T1000 (cell line): ENCODE data around the gene SUMO1.
"Not testable (repeated sequence)": the region's sequence is repeated elsewhere in the genome, so short reads cannot be mapped to it uniquely, and the experiment has no call there.

ENCODE experiments used
- DNase-seq: peaks from one replicate; lab custom pipeline; 2025; ENCODE audit warnings: mixed read lengths; lab: John Stamatoyannopoulos, UW

SUMO1 gene

GRCh38 chr2:202238234-202239197, at the start of gene SUMO1:
TSS of gene SUMO1 (minus strand) at chr2:202238597. CDS start at chr2:202238451, 146 bp downstream.
- DNase-seq = peak; percentile 51

- no peak for DNase-seq
Measured at GRCh38 chr2:202286595-202286994, 48.2 kb upstream of the SUMO1 start.

DNA sequence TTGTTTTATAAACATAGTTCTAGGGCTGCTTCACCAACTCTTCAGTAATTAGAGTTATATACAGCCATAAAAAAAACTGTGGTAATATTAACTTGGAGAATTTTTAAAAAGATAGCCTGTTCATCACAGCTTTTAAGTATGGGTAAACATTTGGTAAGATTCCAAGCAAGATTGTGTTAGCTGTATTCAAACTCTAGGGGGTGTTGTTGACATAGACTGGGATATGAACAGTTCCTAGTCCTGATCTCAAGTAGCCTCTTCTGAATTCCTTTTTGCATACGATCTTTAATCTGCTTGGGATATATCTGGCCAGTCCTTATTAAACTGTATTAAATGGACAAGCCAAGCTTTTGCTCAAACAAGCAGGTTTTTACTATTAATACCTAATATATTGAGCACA, 40.5 kb upstream of the SUMO1 start:
- no peak for DNase-seq

DNA sequence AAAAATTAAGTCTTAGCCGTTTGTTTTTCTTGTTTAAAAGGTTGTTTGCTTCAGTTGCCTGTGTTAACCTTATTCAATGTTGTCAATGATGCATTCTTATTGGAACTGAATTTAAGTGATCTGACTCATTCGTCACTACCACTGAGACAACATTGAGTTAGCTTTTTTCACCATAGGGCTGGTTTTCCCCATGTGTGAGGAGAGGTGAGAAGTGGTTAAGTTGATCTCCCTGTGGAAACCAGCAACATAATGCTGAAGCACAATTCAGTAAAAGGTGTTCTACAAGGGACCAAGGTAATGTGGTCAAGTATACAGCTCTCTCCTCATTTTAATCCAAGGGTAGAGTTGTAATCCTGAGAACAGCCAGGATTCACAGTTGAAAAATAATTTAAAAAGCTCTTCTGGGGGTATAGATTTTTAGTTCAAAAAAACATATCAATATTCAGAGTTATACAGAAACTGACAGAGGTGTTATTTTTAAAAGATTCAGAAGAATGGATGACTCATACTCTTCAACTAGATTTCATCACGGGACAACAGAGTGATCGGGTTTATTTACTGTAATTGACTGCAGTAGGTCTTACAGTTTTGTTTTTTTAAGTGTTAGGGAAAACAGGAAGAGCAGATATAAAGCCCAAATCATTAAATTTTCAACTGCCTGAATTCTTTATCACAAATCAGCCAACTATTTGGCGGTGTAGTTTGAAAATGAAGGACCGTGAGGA, 39.8 kb upstream of the SUMO1 start:
- DNase-seq = no peak

DNA sequence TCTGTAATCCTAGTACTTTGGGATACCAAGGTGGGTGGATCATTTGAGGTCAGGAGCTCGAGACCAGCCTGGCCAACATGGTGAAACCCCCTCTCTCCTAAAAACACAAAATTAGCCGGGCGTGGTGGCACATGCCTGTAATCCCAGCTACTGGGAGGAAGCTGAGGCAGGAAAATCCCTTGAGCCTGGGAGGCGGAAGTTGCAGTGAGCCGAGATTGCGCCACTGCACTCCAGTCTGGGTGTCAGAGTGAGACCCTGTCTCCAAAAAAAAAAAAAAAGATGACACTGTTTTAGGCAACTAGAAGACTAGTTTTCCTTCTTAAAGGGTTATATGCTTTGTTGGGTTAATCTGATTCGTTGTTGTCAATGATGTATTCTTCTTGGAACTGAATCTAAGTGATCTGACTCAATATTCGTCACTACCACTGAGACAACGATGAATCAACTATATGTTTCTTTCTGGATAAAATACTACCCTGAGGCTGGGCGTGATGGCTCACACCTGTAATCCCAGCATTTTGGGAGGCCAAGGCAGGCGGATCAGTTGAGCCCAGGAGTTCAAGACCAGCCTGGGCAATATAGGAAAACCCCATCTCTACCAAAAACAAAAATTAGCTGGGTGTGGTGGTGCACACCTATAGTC, 37.8 kb upstream of the SUMO1 start:
- not testable (repeated sequence) for DNase-seq

GRCh38 chr2:202270487-202270886, 32.1 kb upstream of the SUMO1 start:
- DNase-seq = no peak

GRCh38 chr2:202269585-202269984, 31.2 kb upstream of the SUMO1 start:
- DNase-seq = no peak

- DNase-seq = no peak
Measured at GRCh38 chr2:202267495-202267894, 29.1 kb upstream of the SUMO1 start.

- DNase-seq = peak; percentile 80
Measured at GRCh38 chr2:202265467-202266277, 27.3 kb upstream of the SUMO1 start, which contains the start of gene NOP58. TSS of gene NOP58 (plus strand) at chr2:202265763. CDS start at chr2:202265942, 179 bp downstream.

- no peak for DNase-seq
Measured at GRCh38 chr2:202261531-202261930, 23.1 kb upstream of the SUMO1 start.

DNA sequence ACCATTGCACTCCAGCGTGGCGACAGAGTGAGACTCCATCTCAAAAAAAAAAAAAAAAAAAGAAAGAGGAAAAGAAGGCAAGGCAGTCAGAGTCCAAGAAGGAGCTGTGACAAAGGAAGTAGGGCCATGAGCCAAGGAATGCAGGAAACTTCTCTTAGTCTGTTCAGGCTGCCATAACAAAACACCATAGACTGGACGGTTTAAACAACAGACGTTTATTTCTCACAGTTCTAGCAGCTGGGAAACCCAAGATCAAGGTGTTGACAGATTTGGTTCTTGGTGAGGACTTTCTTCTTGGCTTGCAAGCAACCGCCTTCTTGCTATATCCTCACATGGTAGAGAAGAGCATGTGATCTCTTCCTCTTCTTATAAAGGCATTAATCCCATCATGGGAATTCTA, 13.1 kb upstream of the SUMO1 start:
- no peak for DNase-seq

DNA sequence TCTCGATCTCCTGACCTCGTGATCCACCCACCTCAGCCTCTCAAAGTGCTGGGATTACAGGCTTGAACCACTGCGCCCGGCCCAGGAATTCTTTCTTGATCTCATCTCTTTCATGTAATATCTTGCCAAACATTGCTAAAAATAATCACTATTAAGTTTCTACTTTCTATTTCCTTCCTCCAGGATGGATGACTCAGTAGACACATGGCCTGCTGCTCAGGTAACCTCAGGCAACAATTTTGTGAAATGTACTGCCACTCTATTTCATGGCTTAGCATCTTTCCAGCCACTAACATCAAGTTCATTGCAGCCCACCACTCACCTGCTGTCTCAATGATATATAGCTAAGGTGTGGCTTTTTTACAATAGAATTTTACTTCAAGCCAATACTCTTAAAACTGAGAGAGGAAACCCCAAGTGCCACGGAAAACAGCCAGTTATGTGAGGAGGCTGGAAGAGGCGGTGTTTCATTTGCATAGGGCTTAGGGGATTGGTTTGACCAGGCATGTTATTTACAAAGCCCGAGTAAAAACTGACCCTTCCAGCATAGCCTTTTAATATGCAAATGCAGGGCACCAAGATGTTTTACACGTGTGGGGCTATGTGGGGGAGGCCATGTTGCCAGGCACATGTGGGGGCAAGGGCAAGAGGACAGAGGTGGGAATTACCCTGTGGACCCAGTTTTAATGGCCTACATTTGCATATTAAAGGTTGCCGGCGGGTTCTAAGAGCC, 11.3 kb upstream of the SUMO1 start:
- no peak for DNase-seq

DNA sequence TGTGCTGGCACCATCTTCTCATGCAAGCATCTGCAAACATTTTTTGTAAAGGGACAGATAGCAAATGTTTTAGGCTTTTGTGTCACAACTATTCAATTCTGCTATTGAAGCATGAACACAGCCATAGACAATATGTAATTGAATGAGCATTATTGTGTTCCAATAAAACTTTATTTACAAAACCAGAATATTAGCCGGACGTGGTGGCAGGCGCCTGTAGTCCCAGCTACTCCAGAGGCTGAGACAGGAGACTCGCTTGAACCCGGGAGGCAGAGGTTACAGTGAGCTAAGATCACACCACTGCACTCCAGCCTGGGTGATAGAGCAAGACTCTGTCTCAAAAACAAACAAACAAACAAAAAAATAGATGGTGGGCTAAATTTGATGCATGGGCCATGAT, 9.3 kb upstream of the SUMO1 start:
- not testable (repeated sequence) for DNase-seq

DNA sequence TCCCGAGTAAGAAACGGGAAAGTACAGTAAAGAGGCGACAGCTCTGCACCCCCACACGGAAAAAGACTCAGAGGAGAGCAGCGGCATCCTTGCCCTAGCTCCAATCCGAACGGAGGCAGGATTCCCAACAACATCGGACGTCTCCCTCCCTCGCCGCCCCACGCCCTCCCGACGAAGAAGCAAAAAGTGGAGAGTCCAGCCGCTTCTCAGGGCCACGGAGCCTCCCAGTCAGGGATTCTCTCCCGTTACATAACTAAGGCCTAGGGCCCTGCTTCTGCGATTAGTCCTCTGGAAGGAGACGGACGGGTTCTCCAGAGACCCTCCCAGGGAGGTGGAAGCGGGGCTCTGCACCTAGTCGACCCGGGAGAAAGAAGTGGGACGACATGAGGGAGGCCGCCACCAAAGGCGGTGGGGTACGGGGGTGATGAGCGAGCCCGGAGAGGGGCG, 587 bp downstream of the SUMO1 start:
- DNase-seq = no peak

GRCh38 chr2:202221873-202222272, 16.5 kb downstream of the SUMO1 start:
- DNase-seq = no peak

- DNase-seq = no peak
Measured at GRCh38 chr2:202215179-202215578, 23.2 kb downstream of the SUMO1 start.

DNA sequence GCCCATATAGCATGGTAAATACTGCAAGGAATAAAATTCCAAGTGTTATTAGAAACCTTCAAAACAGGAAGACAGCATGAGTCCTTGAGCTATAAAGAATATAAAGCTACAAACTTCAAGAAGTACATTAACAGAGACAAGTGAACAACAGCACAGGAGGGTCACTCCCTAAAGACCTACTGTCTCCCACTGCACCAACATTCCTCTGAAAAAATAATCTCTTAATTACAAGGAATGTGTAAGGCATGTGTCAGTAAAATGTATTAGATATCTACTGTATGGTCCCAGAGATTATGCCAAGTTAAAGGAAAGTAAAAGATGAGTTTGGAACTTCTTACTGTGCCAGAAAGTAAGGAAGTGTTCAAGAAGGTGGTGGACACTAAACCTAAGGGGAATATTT, 29.9 kb downstream of the SUMO1 start:
- no peak for DNase-seq

GRCh38 chr2:202204855-202205254, 33.5 kb downstream of the SUMO1 start:
- no peak for DNase-seq

GRCh38 chr2:202203348-202203747, 35.0 kb downstream of the SUMO1 start:
- DNase-seq = no peak

- no peak for DNase-seq
Measured at GRCh38 chr2:202201220-202202160, 36.9 kb downstream of the SUMO1 start.
